ENCODE results near the gene PHYKPL.

The PHYKPL gene

GRCh38 chr5:178232124-178232919 is at the start of gene PHYKPL:
TSS of gene PHYKPL (minus strand) at chr5:178232802. CDS start at chr5:178232550, 252 bp downstream.
- H3K4me3 ChIP-seq (ENCODE audit: low read depth, low read length): peak within 1 kb of the TSS; percentile 62

- no peak overlapping the region for H3K4me3 ChIP-seq (ENCODE audit: low read depth, low read length)
Observed at GRCh38 chr5:178282391-178282790, 49.8 kb upstream of the PHYKPL start.

DNA sequence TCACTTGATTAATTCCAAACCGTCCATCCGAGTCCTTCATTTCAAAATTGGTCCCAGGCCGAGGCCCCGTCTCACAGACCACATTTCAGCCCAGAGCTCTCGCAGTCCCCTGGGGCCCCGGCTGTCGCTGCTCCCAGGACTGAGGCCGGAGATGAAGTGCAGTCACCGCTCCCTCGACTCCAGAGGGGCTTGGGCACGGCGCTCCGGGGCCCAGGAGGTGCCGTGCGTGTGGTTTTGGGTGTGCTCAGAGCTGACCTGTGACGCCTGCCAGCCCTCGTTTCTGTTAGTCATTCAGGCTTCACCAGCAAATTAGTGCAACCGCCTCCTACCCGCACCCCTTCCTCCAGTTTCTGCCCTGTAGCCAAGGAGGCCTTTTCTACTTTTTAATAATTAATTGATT is 48.7 kb upstream of the PHYKPL start:
- H3K4me3 ChIP-seq (ENCODE audit: low read depth, low read length): no peak overlapping the region

- H3K4me3 ChIP-seq (ENCODE audit: low read depth, low read length): no peak overlapping the region
Observed at GRCh38 chr5:178280631-178281030, 48.0 kb upstream of the PHYKPL start.

DNA sequence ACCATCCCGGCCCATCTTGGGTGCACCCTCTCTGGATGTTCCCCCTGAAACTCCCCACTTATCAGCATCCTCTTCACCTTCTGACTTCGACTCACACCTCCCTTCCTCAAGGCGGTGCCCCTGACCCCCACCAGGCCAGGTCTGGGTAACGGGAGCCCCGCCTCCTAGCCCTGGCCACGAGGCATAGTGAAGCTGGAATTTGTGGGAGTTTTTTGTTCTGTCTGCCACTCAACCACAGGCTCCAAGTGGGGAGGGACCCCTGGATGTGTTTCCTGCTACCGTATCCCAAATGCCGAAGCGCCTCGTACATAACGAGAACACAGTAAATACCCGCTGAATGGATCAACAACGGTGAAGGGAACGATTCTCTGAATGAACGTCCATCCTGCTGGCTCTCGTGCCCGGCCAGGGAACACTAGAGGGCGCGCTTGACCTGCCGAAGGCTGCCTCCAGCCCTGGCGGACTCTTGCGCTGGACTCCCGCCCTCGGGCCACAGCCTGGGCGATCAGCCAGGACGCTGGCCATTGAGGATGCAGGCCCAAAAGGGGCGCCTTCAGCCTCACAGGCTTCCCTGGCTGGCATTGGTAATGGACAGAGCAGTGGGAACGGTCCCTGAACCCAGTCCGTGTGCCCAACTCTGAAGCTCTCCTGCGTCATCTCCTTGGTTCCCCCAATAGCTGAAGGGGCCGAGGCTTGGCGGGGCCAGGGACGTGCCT is 47.3 kb upstream of the PHYKPL start:
- no peak overlapping the region for H3K4me3 ChIP-seq (ENCODE audit: low read depth, low read length)

DNA sequence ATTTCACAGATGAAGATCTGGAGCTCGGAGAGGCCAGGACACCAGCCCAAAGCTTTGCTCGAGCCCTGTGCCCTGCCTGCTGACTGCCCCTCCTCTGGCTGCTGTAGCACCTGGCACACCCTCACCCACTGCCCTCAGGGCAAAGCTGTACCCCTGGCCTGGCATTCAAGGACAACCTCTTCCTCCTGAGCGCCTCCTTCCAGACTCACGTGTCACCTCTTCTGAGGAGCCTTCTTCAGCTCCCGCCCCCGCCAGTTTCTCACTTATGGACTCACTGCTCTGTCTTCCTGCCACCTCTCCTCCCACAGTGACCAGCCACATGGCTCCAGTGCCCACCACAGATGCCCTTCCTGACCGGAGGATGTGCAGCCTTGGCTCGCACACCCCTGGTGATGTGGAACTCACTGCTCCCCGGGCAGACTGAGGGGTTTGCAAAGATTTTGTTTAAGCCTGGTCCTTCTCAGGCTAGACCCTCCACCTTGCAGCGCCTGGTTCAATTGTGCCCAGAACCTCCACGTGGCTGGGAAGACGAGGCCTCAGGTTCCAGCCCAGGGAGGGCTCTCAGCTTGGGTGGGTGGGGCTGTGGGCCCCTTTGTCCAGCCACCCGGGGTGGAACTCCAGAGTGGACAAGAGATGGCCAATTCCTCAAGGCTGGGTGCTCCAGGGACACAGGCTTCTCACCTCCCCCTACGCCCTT is 46.6 kb upstream of the PHYKPL start:
- no peak overlapping the region for H3K4me3 ChIP-seq (ENCODE audit: low read depth, low read length)

GRCh38 chr5:178278358-178279023 is 45.9 kb upstream of the PHYKPL start:
- no peak overlapping the region for H3K4me3 ChIP-seq (ENCODE audit: low read depth, low read length)

DNA sequence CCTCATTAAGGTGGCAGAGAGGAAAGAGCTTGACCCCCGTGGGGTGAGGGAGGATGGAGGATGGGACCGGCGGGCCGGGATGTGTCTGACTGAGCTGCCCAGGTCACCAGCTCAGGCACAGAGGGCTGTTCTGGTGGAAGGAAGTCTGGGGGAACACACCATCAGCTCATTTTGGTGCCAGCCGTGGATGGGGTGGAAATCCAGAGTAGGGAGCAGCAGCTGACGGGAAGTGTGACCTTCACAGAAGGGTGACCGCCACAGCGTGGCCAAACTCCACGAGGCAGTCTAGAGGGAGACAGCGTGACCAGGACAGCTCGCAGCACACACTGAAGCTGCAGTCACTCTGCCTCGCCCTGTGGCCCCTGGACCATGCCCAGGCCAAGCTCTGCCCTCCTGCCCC is 45.3 kb upstream of the PHYKPL start:
- H3K4me3 ChIP-seq (ENCODE audit: low read depth, low read length): no peak overlapping the region

GRCh38 chr5:178277346-178277745 is 44.7 kb upstream of the PHYKPL start:
- H3K4me3 ChIP-seq (ENCODE audit: low read depth, low read length): no peak overlapping the region

- H3K4me3 ChIP-seq (ENCODE audit: low read depth, low read length): no peak overlapping the region
Observed at GRCh38 chr5:178274781-178275537, 42.4 kb upstream of the PHYKPL start.

DNA sequence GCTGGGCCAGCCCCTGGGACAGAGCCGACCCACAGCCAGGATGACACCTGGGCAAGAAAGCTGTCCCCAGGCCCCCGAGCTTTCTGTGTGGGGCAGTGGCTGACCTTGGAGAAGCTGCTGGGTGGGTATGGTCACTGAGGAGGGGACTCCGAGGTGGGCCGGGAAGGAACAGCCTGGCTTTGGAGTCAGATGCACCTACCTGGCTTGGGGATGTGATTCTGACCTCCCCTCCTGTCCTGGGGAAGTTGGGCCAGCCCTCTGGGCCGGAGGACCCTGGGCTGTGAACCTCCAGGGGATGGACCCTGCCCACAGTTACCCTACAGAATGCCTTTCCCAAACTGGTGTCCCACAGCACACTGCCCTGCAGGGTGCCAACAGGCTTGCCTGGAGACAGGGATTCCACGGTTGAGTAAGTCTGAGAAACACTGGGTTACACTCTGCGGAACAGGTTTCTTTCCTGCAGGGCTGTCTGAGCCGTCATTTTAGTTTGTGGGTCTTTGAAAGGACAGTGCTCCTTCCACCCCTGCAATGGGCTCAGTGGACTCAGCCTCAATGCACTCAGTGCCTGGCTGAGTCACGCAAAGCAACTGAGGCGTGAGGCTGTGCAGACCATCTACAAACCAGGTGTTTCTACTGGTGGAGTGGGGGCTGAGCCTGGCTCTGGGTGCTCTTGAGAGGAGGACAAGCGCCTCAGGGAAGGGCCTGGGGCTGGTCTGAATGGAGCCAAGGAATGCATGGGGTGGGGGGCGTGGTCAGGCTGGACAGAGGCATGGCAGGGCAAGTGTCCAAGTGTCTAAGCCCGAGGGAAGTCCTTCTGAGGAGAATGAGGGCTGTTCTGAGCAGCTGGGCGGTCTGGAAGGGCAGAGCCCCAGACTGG is 41.3 kb upstream of the PHYKPL start:
- no peak overlapping the region for H3K4me3 ChIP-seq (ENCODE audit: low read depth, low read length)

DNA sequence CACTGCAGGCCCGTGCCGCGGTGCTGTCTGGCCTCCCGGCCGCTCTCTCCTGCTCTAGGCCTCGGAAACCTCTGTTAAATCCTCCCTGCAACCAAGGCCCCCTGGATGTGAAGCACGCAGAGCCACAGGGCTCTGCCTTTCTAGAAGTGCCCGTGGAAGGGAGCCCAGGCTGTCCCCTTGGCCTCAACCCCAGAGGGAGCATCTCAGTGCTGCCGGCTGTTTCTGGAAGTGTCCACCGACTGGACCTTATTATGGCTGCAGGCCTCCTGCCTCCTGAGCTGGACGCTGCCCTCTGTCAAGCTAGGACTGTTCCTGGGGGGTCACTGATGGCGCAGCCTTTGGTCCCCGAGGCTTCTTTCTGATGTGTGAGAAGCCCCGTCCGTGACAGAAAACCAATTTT is 40.4 kb upstream of the PHYKPL start:
- no peak overlapping the region for H3K4me3 ChIP-seq (ENCODE audit: low read depth, low read length)

DNA sequence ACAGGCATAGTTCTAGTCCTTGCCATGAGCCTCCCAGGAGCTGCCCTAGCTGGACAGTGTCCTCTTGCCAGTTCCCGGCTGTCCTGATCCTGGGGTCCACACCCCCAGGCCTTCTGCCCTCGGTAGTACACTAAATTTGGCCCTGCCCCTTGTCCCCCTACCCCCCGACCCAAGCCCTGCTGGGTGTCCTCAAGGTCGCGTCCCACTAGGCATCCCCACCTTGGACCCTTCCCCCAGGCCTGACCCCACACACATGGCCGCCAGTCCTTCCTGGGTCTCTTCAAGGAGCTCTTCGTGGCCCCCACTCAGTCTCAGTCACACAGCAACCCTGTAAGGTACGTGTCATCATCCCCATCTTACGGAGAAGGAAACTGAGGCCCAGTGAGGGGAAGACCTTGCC is 40.0 kb upstream of the PHYKPL start:
- no peak overlapping the region for H3K4me3 ChIP-seq (ENCODE audit: low read depth, low read length)

- no peak overlapping the region for H3K4me3 ChIP-seq (ENCODE audit: low read depth, low read length)
Observed at GRCh38 chr5:178271726-178272479, 39.3 kb upstream of the PHYKPL start.

DNA sequence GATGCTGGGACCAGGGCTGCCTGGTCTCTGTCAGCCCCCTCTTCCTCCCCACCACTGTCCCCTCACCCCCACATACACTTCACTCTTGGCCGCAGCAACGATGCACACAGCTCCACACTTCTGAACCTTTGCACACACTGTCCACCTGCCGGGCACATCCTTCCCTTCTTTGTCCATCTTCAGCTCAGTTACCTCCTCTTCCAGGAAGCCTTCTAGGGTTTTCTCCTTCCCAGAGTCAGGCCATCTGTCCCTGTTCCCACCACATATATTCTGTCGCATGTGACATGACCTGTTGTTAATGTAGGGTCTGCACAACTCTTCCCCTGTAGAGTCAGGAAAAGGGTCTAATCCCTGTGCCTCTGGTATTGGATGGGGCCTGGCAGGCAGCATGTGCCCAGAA is 38.6 kb upstream of the PHYKPL start:
- H3K4me3 ChIP-seq (ENCODE audit: low read depth, low read length): no peak overlapping the region

DNA sequence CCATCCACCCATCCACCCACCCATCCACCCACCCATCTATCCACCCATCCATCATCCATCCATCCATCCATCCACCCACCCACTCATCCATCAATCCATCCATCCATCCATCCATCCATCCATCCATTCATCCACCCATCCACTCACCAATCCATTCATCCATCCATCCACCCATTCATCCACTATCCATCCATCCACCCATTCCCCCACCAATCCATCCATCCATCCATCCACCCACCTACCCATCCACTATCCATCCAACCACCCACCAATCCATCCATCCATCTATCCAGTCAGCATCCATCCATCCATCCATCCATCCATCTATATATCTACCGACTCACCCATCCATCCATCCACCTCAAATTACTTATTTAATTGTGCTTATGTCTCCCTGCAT is 36.9 kb upstream of the PHYKPL start:
- no peak overlapping the region for H3K4me3 ChIP-seq (ENCODE audit: low read depth, low read length)

GRCh38 chr5:178267876-178268275 is 35.3 kb upstream of the PHYKPL start:
- H3K4me3 ChIP-seq (ENCODE audit: low read depth, low read length): no peak overlapping the region

- no peak overlapping the region for H3K4me3 ChIP-seq (ENCODE audit: low read depth, low read length)
Observed at GRCh38 chr5:178267245-178267644, 34.6 kb upstream of the PHYKPL start.

GRCh38 chr5:178266581-178266980 is 34.0 kb upstream of the PHYKPL start:
- H3K4me3 ChIP-seq (ENCODE audit: low read depth, low read length): no peak overlapping the region

Measured in iPS-11a (cell line).